H9 (cell line): ENCODE data around the gene MAD1L1. TPM values are rescaled to one million over a fixed set of nuclear protein-coding genes. Genes with fewer than 3 reads are reported as not detected.

Source experiments
- DNase-seq: peaks from one replicate; pipeline ENCODE4 v3.0.0-alpha.2; 2017
- H2AFZ ChIP-seq: one replicate; pipeline ENCODE4 v1.6.1; 2013; ENCODE audit warnings: mild to moderate bottlenecking, low read length, control low read depth, moderate library complexity
- H2AK5ac ChIP-seq: 2 replicates; pipeline ENCODE4 v1.6.1; 2013; ENCODE audit warnings: low read length, control low read depth, mixed read lengths; ENCODE audit not compliant: insufficient read length
- H2BK120ac ChIP-seq: one replicate; pipeline ENCODE4 v1.6.1; 2013; ENCODE audit warnings: low read depth, mild to moderate bottlenecking, low read length, control low read depth, inconsistent platforms; ENCODE audit not compliant: poor library complexity, severe bottlenecking
- H2BK12ac ChIP-seq: 2 replicates; pipeline ENCODE4 v1.6.1; 2013; ENCODE audit warnings: low read length, control low read depth, mixed read lengths, low read depth; ENCODE audit not compliant: insufficient read length
- H2BK15ac ChIP-seq: 2 replicates; pipeline ENCODE4 v1.6.1; 2013; ENCODE audit warnings: low read depth, low read length, control low read depth
- H2BK20ac ChIP-seq: one replicate; pipeline ENCODE4 v1.6.1; 2013; ENCODE audit warnings: low read depth, mild to moderate bottlenecking, low read length, control low read depth, inconsistent platforms; ENCODE audit not compliant: poor library complexity, severe bottlenecking
- H2BK5ac ChIP-seq: 2 replicates; pipeline ENCODE4 v1.6.1; 2013; ENCODE audit warnings: low read length, control low read depth, mixed read lengths; ENCODE audit not compliant: insufficient read length
- H3K14ac ChIP-seq: 2 replicates; pipeline ENCODE4 v1.6.1; 2013; ENCODE audit warnings: low read length, control low read depth; ENCODE audit not compliant: insufficient read depth
- H3K18ac ChIP-seq: 2 replicates; pipeline ENCODE4 v1.6.1; 2013; ENCODE audit warnings: low read depth, mild to moderate bottlenecking, mixed read lengths, low read length, control low read depth; ENCODE audit not compliant: insufficient read length
- H3K23ac ChIP-seq: 2 replicates; pipeline ENCODE4 v1.6.1; 2013; ENCODE audit warnings: low read length, control low read depth, mixed read lengths, low read depth; ENCODE audit not compliant: insufficient read length
- H3K23me2 ChIP-seq: 2 replicates; pipeline ENCODE4 v1.6.1; 2013; ENCODE audit warnings: low read depth, mild to moderate bottlenecking, mixed read lengths, low read length, control low read depth; ENCODE audit not compliant: insufficient read length, poor library complexity, severe bottlenecking
- H3K27ac ChIP-seq: 2 replicates; pipeline ENCODE4 v1.5.1; 2013; ENCODE audit warnings: low read length, control low read depth, mixed read lengths, low read depth; ENCODE audit not compliant: insufficient read length
- H3K27me3 ChIP-seq: 2 replicates; pipeline ENCODE4 v1.6.1; 2013; ENCODE audit warnings: low read length, control low read depth, inconsistent platforms; ENCODE audit not compliant: insufficient read depth
- H3K4ac ChIP-seq: 2 replicates; pipeline ENCODE4 v1.6.1; 2013; ENCODE audit warnings: low read depth, mild to moderate bottlenecking, control low read depth, inconsistent platforms, low read length, moderate library complexity
- H3K4me1 ChIP-seq: 2 replicates; pipeline ENCODE4 v1.6.1; 2013; ENCODE audit warnings: low read length, control low read depth, inconsistent platforms; ENCODE audit not compliant: insufficient read depth
- H3K4me2 ChIP-seq: 2 replicates; pipeline ENCODE4 v1.6.1; 2013; ENCODE audit warnings: low read length, control low read depth, mixed read lengths; ENCODE audit not compliant: insufficient read length, insufficient read depth
- H3K56ac ChIP-seq: 2 replicates; pipeline ENCODE4 v1.6.1; 2013; ENCODE audit warnings: low read depth, mild to moderate bottlenecking, mixed read lengths, low read length, control low read depth; ENCODE audit not compliant: insufficient read length
- H3K79me1 ChIP-seq: 2 replicates; pipeline ENCODE4 v1.6.1; 2013; ENCODE audit warnings: low read depth, mild to moderate bottlenecking, moderate library complexity, low read length, control low read depth, inconsistent platforms; ENCODE audit not compliant: insufficient read depth, poor library complexity, severe bottlenecking
- H3K79me2 ChIP-seq: 2 replicates; pipeline ENCODE4 v1.6.1; 2013; ENCODE audit warnings: low read length, control low read depth, inconsistent platforms; ENCODE audit not compliant: insufficient read depth
- H3K9ac ChIP-seq: 2 replicates; pipeline ENCODE4 v1.6.1; 2013; ENCODE audit warnings: low read length, control low read depth, mixed read lengths; ENCODE audit not compliant: insufficient read length; ENCODE audit errors: extremely low read depth
- H3K9me3 ChIP-seq: one replicate; pipeline ENCODE4 v1.6.1; 2013; ENCODE audit warnings: low read depth, low read length, inconsistent platforms; ENCODE audit not compliant: control insufficient read depth
- H3T11ph ChIP-seq: one replicate; pipeline ENCODE4 v1.6.1; 2013; ENCODE audit warnings: mild to moderate bottlenecking, low read length, control low read depth, inconsistent platforms
- H4K20me1 ChIP-seq: one replicate; pipeline ENCODE4 v1.6.1; 2013; ENCODE audit not compliant: control insufficient read depth, insufficient read length, insufficient read depth
- H4K5ac ChIP-seq: 2 replicates; pipeline ENCODE4 v1.6.1; 2013; ENCODE audit warnings: low read depth, mild to moderate bottlenecking, mixed read lengths, low read length, control low read depth; ENCODE audit not compliant: insufficient read length
- H4K8ac ChIP-seq: replicated peaks from 2 replicates; pipeline ENCODE4 v1.6.1; 2013; ENCODE audit warnings: low read length, control low read depth, mixed read lengths, low read depth; ENCODE audit not compliant: insufficient read length
- H4K91ac ChIP-seq: 2 replicates; pipeline ENCODE4 v1.6.1; 2013; ENCODE audit warnings: low read depth, mild to moderate bottlenecking, moderate library complexity, mixed read lengths, low read length, control low read depth; ENCODE audit not compliant: insufficient read length
- H3K27ac Mint-ChIP-seq, 3 experiments: 2 replicates in 2 of 3; 3 replicates in 1 of 3; pipeline ENCODE4 v1.8.0; 2020 to 2021; ENCODE audit warnings: mixed read lengths in 3 of 3, mild to moderate bottlenecking in 1 of 3, moderate library complexity in 1 of 3
- H3K27me3 Mint-ChIP-seq: 2 replicates; pipeline ENCODE4 v1.8.0; 2021; ENCODE audit warnings: low read depth, mild to moderate bottlenecking, moderate library complexity, mixed read lengths
- H3K36me3 Mint-ChIP-seq, 3 experiments: 2 replicates in 2 of 3; 3 replicates in 1 of 3; pipeline ENCODE4 v1.8.0; 2020 to 2021; ENCODE audit warnings: low read depth in 3 of 3, mixed read lengths in 3 of 3; ENCODE audit not compliant: insufficient read depth in 1 of 3
- H3K4me1 Mint-ChIP-seq, 2 experiments: 2 replicates each; pipeline ENCODE4 v1.8.0; 2020; ENCODE audit warnings: mixed read lengths in 2 of 2
- H3K4me3 Mint-ChIP-seq, 2 experiments: 2 replicates in 1 of 2; 3 replicates in 1 of 2; pipeline ENCODE4 v1.8.0; 2020 to 2021; ENCODE audit warnings: mild to moderate bottlenecking in 2 of 2, mixed read lengths in 2 of 2, moderate library complexity in 1 of 2
- H3K9me3 Mint-ChIP-seq, 2 experiments: 2 replicates in 1 of 2; 3 replicates in 1 of 2; pipeline ENCODE4 v1.8.0; 2020; ENCODE audit warnings: mild to moderate bottlenecking in 2 of 2, mixed read lengths in 2 of 2, moderate library complexity in 1 of 2
- CTCF ChIP-seq: fragments of 200-600 bp; sonication (generic); conservative IDR thresholded peaks from 3 replicates; pipeline ENCODE4 v1.8.0; 2021; ENCODE audit warnings: antibody characterized with exemption, mild to moderate bottlenecking
- WGBS: extraction: QIAGEN DNeasy Blood & Tissue Kit; methylation state at CpG from one replicate; pipeline ENCODE4 v1.1.7; 2013; ENCODE audit warnings: missing lambda C conversion rate, low lambda C conversion rate, mixed read lengths; ENCODE audit not compliant: insufficient read length; ENCODE audit errors: extremely low coverage; 5-methylcytosine and 5-hydroxymethylcytosine counted together
- total RNA-seq: library from RNA; stranded (reverse); gene quantifications from 2 replicates; pipeline ENCODE4 v1.2.1, GENCODE V29; 2021

Gene MAD1L1
- total RNA-seq, 1 experiment from 2014 or later: 39.0 TPM

- no peak overlapping the region for H3K4ac ChIP-seq
- no peak overlapping the region for H2BK15ac ChIP-seq
- no peaks in the 10 kb centered on the region for H3K79me1 ChIP-seq
- H4K5ac ChIP-seq: no peak overlapping the region
- H2BK5ac ChIP-seq: no peak overlapping the region
- H4K91ac ChIP-seq: no peak overlapping the region
- no peaks in the 10 kb centered on the region for H3K9me3 ChIP-seq
- H3K4me2 ChIP-seq: no peak overlapping the region
- no peak for TF ChIP-seq CTCF
- Mint-ChIP-seq H3K4me3 (no peak overlapping the region), H3K27ac (no peak overlapping the region), H3K4me1 (peaks cover 3 to 8% of the 10 kb centered on the region in 2 experiments), H3K9me3 (no peaks in the 10 kb centered on the region), H3K27me3 (no peaks in the 10 kb centered on the region; the same call in 1 of the 2 replicates), H3K36me3 (peaks cover 12 to 42% (median 36%) of the 10 kb centered on the region in 3 experiments)
- H3K23ac ChIP-seq: no peak overlapping the region
- H3K18ac ChIP-seq: no peak overlapping the region
- no peak overlapping the region for H3K27ac ChIP-seq
- no peaks in the 10 kb centered on the region for H3K79me2 ChIP-seq
- no peak overlapping the region for H2AK5ac ChIP-seq
- H2BK120ac ChIP-seq: no peak overlapping the region
- no peak overlapping the region for H2BK12ac ChIP-seq
- no CpG with 5 or more reads among the region's 27 CpGs for WGBS
- no peak overlapping the region for H3T11ph ChIP-seq
- no peaks in the 10 kb centered on the region for H3K27me3 ChIP-seq
- no peak for DNase-seq
- H2BK20ac ChIP-seq: no peak overlapping the region
- no peak overlapping the region for H2AFZ ChIP-seq
- no peaks in the 10 kb centered on the region for H3K4me1 ChIP-seq
- H3K56ac ChIP-seq: no peak overlapping the region
- no peak overlapping the region for H3K9ac ChIP-seq
- H4K8ac ChIP-seq: no peak overlapping the region
- no peaks in the 10 kb centered on the region for H3K23me2 ChIP-seq
- no peak overlapping the region; the same call in 1 of the 2 replicates for H3K14ac ChIP-seq
- no peaks in the 10 kb centered on the region for H4K20me1 ChIP-seq
Measured at GRCh38 chr7:2249744-2250323, 17.1 kb upstream of the MAD1L1 start.
